Measurements from ENCODE around the gene NCSTN. TPM values are rescaled to one million over a fixed set of nuclear protein-coding genes. Genes with fewer than 3 reads are reported as not detected.

Gene NCSTN
- total RNA-seq, 1 donor from 2014 or later: 50.6 TPM

DNA sequence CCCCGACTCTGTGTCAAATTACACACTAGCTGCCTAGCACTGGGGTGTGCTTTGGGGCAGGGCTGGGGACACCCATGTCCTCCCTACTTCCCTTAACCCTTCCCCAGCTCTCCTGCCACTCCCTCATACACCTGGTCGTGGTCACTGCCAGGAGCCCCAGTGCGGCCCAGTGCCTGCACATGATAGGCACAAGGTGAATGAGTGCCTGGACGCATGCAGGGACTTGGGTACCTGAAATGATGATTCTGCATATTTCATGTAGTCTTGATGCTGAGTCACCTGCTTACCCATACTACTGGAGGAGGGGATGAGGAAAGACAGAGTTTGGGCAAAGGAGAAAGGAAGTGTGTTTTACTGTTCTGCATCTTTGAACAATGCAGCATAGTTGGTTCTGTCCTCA, 55.6 kb downstream of the NCSTN start:
- no peak overlapping the region for H3K27ac ChIP-seq
- TF ChIP-seq POLR2A (IDR thresholded peaks at IDR 0.05) (no peak), POLR2AphosphoS5 (IDR thresholded peaks at IDR 0.05; ENCODE audit: insufficient read depth in 1 of 2, low read depth in 1 of 2) (no peak)
- TF ChIP-seq, protein P1, sequence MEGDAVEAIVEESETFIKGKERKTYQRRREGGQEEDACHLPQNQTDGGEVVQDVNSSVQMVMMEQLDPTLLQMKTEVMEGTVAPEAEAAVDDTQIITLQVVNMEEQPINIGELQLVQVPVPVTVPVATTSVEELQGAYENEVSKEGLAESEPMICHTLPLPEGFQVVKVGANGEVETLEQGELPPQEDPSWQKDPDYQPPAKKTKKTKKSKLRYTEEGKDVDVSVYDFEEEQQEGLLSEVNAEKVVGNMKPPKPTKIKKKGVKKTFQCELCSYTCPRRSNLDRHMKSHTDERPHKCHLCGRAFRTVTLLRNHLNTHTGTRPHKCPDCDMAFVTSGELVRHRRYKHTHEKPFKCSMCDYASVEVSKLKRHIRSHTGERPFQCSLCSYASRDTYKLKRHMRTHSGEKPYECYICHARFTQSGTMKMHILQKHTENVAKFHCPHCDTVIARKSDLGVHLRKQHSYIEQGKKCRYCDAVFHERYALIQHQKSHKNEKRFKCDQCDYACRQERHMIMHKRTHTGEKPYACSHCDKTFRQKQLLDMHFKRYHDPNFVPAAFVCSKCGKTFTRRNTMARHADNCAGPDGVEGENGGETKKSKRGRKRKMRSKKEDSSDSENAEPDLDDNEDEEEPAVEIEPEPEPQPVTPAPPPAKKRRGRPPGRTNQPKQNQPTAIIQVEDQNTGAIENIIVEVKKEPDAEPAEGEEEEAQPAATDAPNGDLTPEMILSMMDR (IDR thresholded peaks at IDR 0.05): no peak
- peaks cover 17% of the 10 kb centered on the region for H3K4me1 ChIP-seq
- H3K9me3 ChIP-seq: no peaks in the 10 kb centered on the region
- no peak overlapping the region for H3K4me3 ChIP-seq
- H3K27me3 ChIP-seq: no peaks in the 10 kb centered on the region
- intact Hi-C loops (cut with DNase I): no loop called here
- no peaks in the 10 kb centered on the region for H3K36me3 ChIP-seq
- peak in 1 of 2 donors; percentile 82 for DNase-seq (ENCODE audit: extremely low spot score in 2 of 2)

DNA sequence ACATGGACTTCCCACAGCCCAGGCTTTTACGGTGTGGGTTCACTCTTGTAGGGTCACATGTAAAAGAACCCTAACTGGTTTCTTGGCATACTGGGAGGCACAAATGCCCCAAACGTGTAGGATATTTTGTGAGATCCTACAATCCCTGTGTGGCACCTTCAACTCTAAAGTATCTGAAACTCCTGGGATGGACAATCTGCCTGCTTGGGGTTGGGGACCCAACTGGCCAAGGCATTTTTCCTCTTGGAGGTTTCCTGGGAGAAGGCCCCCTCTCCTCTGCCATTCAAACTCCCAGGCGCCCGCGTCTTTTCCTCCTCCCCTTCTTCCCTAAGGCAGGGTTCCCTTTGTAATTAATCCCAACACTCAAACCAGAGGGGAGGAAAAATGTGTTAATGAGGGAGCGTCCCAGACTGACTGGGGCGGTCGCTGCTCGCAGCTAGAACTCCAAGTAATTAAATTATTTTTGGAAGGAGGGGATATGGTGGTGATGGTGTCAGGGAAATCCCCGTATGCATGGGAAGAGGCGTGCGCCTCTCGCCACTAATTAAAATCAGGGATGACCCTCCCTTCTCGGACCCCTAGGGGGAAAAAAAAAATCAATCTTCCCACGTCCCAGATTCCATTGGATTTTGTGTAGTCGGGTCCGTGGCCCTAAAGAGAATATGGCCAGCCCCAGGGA, 56.5 kb downstream of the NCSTN start:
- Histone ChIP-seq H3K9me3 (no peaks in the 10 kb centered on the region), H3K4me3 (peak overlapping the region; percentile 69 to 75), H3K4me1 (peaks cover 17% of the 10 kb centered on the region), H3K27ac (peak overlapping the region; percentile 88), H3K27me3 (no peaks in the 10 kb centered on the region), H3K36me3 (no peaks in the 10 kb centered on the region)
- intact Hi-C loops (cut with DNase I): no loop called here
- TF ChIP-seq, protein P1 (IDR thresholded peaks at IDR 0.05): no peak
- no peak for TF ChIP-seq POLR2A (IDR thresholded peaks at IDR 0.05)
- no peak for TF ChIP-seq POLR2AphosphoS5 (IDR thresholded peaks at IDR 0.05; ENCODE audit: insufficient read depth in 1 of 2, low read depth in 1 of 2)
- no peak for DNase-seq (ENCODE audit: extremely low spot score in 2 of 2)

DNA sequence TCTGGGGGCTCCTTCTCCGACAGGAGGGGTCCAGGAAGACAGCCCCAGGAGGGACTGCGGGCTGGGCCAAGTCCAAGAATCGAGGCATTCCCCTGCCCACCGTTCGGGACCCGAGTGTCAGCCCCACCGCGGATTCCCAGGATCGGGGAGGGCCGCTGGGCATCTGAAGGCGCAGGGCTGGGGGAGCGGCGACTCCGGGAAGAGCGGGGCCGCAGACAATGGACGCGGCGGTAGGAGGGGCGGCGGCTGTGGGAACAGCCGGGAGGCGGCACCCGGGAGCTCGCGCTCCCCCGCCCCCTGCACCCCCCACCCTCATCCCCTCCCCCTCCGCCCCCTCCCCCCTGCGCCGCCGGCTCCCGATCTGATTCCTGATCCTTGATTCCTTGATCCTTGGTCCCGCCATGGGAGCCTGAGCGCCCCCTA, 57.1 kb downstream of the NCSTN start, which contains the start of gene VANGL2:
Gene VANGL2, plus strand, starts transcription at position 342 of the 423 bp plus-strand sequence. CDS start 15,274 bp downstream, outside the sequence.
- Histone ChIP-seq H3K27me3 (no peaks in the 10 kb centered on the region), H3K9me3 (no peaks in the 10 kb centered on the region), H3K36me3 (no peaks in the 10 kb centered on the region), H3K27ac (peak within 1 kb of the TSS; percentile 88), H3K4me1 (peaks cover 17% of the 10 kb centered on the region), H3K4me3 (peak within 1 kb of the TSS; percentile 69 to 75)
- intact Hi-C loops (cut with DNase I): no loop called here
- DNase-seq (ENCODE audit: extremely low spot score in 2 of 2): peak in 1 of 2 donors; percentile 60
- TF ChIP-seq, protein P1 (IDR thresholded peaks at IDR 0.05): peak in 1 of 3 experiments; percentile 22
- TF ChIP-seq POLR2AphosphoS5 (IDR thresholded peaks at IDR 0.05; ENCODE audit: insufficient read depth in 1 of 2, low read depth in 1 of 2) (peak in 1 of 2 donors; percentile 47), POLR2A (IDR thresholded peaks at IDR 0.05) (no peak)

- peaks cover 19% of the 10 kb centered on the region for H3K4me1 ChIP-seq
- intact Hi-C loops (cut with DNase I): no loop called here
- peak overlapping the region; percentile 69 to 75 for H3K4me3 ChIP-seq
- peak overlapping the region; percentile 88 for H3K27ac ChIP-seq
- no peaks in the 10 kb centered on the region for H3K36me3 ChIP-seq
- DNase-seq (ENCODE audit: extremely low spot score in 2 of 2): peak in 1 of 2 donors; percentile 79
- H3K9me3 ChIP-seq: no peaks in the 10 kb centered on the region
- TF ChIP-seq, protein P1 (IDR thresholded peaks at IDR 0.05): peak in 1 of 3 experiments; percentile 10
- TF ChIP-seq POLR2A (IDR thresholded peaks at IDR 0.05) (no peak), POLR2AphosphoS5 (IDR thresholded peaks at IDR 0.05; ENCODE audit: insufficient read depth in 1 of 2, low read depth in 1 of 2) (no peak)
- no peaks in the 10 kb centered on the region for H3K27me3 ChIP-seq
Measured at GRCh38 chr1:160400646-160401486, 57.7 kb downstream of the NCSTN start.
